HepG2 (cell line): ENCODE data around the gene FUT6. TPM values are rescaled to one million over a fixed set of nuclear protein-coding genes. Genes with fewer than 3 reads are reported as not detected.

ENCODE experiments used
- BCL6 ChIP-seq: IDR thresholded peaks from 2 replicates; pipeline ENCODE4 v1.6.1; 2016; ENCODE audit warnings: missing genetic modification reagents, missing compliant biosample characterization
- CREM ChIP-seq, 2 experiments: sonication (generic) in 1 of 2; formaldehyde crosslinking in 1 of 2; IDR thresholded peaks; 2 replicates each; pipeline versions ENCODE4 v1.4.0 to v1.6.1; 2016 to 2020; ENCODE audit warnings: antibody characterized with exemption in 1 of 2, mild to moderate bottlenecking in 1 of 2, missing genetic modification reagents in 1 of 2
- FOXC1 ChIP-seq: sonication (generic); formaldehyde crosslinking; IDR thresholded peaks from 2 replicates; pipeline ENCODE4 v1.8.0; 2022; ENCODE audit warnings: mild to moderate bottlenecking, missing genetic modification reagents, borderline replicate concordance
- HNRNPLL ChIP-seq: fragments of 200-400 bp; formaldehyde crosslinking; IDR thresholded peaks from 2 replicates; pipeline ENCODE4 v1.6.1; 2017; ENCODE audit warnings: mild to moderate bottlenecking, low read depth, low read length; ENCODE audit not compliant: poor library complexity, severe bottlenecking
- NFKBIZ ChIP-seq: IDR thresholded peaks from 2 replicates; pipeline ENCODE4 v1.6.1; 2018; ENCODE audit warnings: missing genetic modification reagents, missing compliant biosample characterization
- RAD51 ChIP-seq: fragments of 450-650 bp; IDR thresholded peaks from 2 replicates; pipeline ENCODE4 v1.6.1; 2016; ENCODE audit warnings: borderline replicate concordance
- SMC3 ChIP-seq: IDR thresholded peaks from 2 replicates; pipeline ENCODE4 v1.6.1; 2011; ENCODE audit warnings: low read length, improper control_type of control experiment
- SYNCRIP ChIP-seq: fragments of 200-400 bp; formaldehyde crosslinking; IDR thresholded peaks from 2 replicates; pipeline ENCODE4 v1.6.1; 2018; ENCODE audit warnings: mild to moderate bottlenecking, low read depth, low read length; ENCODE audit not compliant: insufficient read depth
- TBP ChIP-seq: sonication (generic); formaldehyde crosslinking; IDR thresholded peaks from 2 replicates; pipeline ENCODE4 v1.5.0; 2020; ENCODE audit warnings: missing genetic modification reagents
- TCF7 ChIP-seq: sonication (generic); IDR thresholded peaks from 2 replicates; pipeline ENCODE4 v1.6.1; 2016; ENCODE audit warnings: antibody characterized with exemption, low read depth
- TRIM24 ChIP-seq: sonication (generic); formaldehyde crosslinking; IDR thresholded peaks from 2 replicates; pipeline ENCODE4 v1.8.0; 2022; ENCODE audit warnings: mild to moderate bottlenecking, missing genetic modification reagents
- ZBTB42 ChIP-seq: sonication (generic); formaldehyde crosslinking; IDR thresholded peaks from 2 replicates; pipeline ENCODE4 v1.5.0; 2020; ENCODE audit warnings: mild to moderate bottlenecking, missing genetic modification reagents
- ZNF251 ChIP-seq: sonication (generic); formaldehyde crosslinking; IDR thresholded peaks from 2 replicates; pipeline ENCODE4 v1.9.0; 2021; ENCODE audit warnings: mild to moderate bottlenecking, missing genetic modification reagents
- ZNF3 ChIP-seq: IDR thresholded peaks from 2 replicates; pipeline ENCODE4 v1.7.0; 2017; ENCODE audit warnings: inconsistent platforms
- ZNF451 ChIP-seq: sonication (generic); formaldehyde crosslinking; IDR thresholded peaks from 2 replicates; pipeline ENCODE4 v1.5.0; 2020; ENCODE audit warnings: mild to moderate bottlenecking, missing genetic modification reagents
- ZNF883 ChIP-seq: sonication (generic); formaldehyde crosslinking; IDR thresholded peaks from 2 replicates; pipeline ENCODE4 v1.5.1; 2020; ENCODE audit warnings: mild to moderate bottlenecking, missing genetic modification reagents; ENCODE audit errors: not compliant biosample characterization
- ZSCAN31 ChIP-seq: sonication (generic); formaldehyde crosslinking; IDR thresholded peaks from 2 replicates; pipeline ENCODE4 v1.5.0; 2020; ENCODE audit warnings: low read depth, mild to moderate bottlenecking, missing genetic modification reagents
- polyA plus RNA-seq, 8 experiments: library from polyadenylated mRNA; depleted of rRNA in 3 of 8; stranded (reverse) in 7 of 8; unstranded in 1 of 8; fragments of >200 nt; fragmentation: Illumina TruSeq in 4 of 8; extraction: Trizol in 4 of 8; gene quantifications; 2 replicates each; pipeline versions ENCODE4 v1.2.1 to v1.2.3, GENCODE V29; 2011 to 2016; ENCODE audit warnings: low read depth in 4 of 8, missing spikeins in 1 of 8, mixed read lengths in 1 of 8; ENCODE audit not compliant: insufficient read depth in 1 of 8
- total RNA-seq, 5 experiments: library from RNA; depleted of rRNA; stranded (reverse); fragments of >200 nt; fragmentation: Illumina TruSeq; extraction: Trizol; gene quantifications; 2 replicates each; pipeline ENCODE4 v1.2.3, GENCODE V29; 2016; ENCODE audit warnings: low read depth in 1 of 5
- TF ChIP-seq, protein P1 (sequence below): sonication (generic); formaldehyde crosslinking; IDR thresholded peaks from 2 replicates; pipeline ENCODE4 v1.8.0; 2022; ENCODE audit warnings: mild to moderate bottlenecking, missing genetic modification reagents; ENCODE audit not compliant: insufficient replicate concordance
- TF ChIP-seq, protein P2 (sequence below): sonication (generic); formaldehyde crosslinking; IDR thresholded peaks from 2 replicates; pipeline ENCODE4 v1.4.0; 2020; ENCODE audit warnings: missing genetic modification reagents; ENCODE audit errors: not compliant biosample characterization
- TF ChIP-seq, protein P3 (sequence below): sonication (generic); formaldehyde crosslinking; IDR thresholded peaks from 2 replicates; pipeline ENCODE4 v1.8.0; 2022; ENCODE audit warnings: missing genetic modification reagents, mild to moderate bottlenecking, inconsistent platforms, borderline replicate concordance
- TF ChIP-seq, protein P4 (sequence below): sonication (generic); formaldehyde crosslinking; IDR thresholded peaks from 2 replicates; pipeline ENCODE4 v1.5.0; 2020; ENCODE audit warnings: missing genetic modification reagents
- TF ChIP-seq, protein P5 (sequence below): IDR thresholded peaks from 2 replicates; pipeline ENCODE4 v1.6.1; 2016; ENCODE audit warnings: missing genetic modification reagents, missing compliant biosample characterization
- TF ChIP-seq, protein P6 (sequence below): IDR thresholded peaks from 2 replicates; pipeline ENCODE4 v1.6.1; 2016; ENCODE audit warnings: low read depth, control low read depth

The FUT6 gene
- total and polyA plus RNA-seq, 2 of the 13 experiments (the other 11 are each of a cell fraction or from before 2014, with no cell fraction given): 8.2 to 27.7 TPM

DNA sequence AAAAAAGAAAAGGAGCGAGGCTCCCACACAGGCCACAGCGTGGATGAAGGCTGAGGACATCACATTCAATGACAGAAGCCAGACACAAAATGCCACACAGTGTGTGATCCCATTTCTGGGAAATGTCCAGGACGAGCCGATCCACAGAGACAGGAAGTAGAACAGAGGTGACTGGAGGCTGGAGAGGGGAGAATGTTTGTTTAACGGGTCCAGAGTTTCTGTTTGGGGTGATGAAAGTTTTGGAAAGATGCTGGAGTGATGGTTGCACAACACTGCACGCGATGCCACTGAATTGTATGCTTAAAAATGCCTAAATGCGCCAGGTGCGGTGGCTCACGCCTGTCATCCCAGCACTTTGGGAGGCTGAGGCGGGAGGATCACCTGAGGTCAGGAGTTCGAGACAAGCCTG lies 31.5 kb upstream of the FUT6 start (continued):
- TF ChIP-seq RAD51 (no peak), CREM (IDR thresholded peaks at IDR 0.05) (peak; percentile 83), CREM (CRISPR knock-in tag; IDR thresholded peaks at IDR 0.05) (no peak), TCF7 (peak; percentile 81), ZNF883 (CRISPR knock-in tag) (no peak), SYNCRIP (no peak), FOXC1 (no peak), ZNF251 (CRISPR knock-in tag) (no peak), TBP (CRISPR knock-in tag) (no peak), ZSCAN31 (CRISPR knock-in tag) (no peak; the same call in 1 of the 2 replicates), SMC3 (peak; percentile 32; the same call in 1 of the 2 replicates), NFKBIZ (CRISPR knock-in tag) (peak; percentile 82), HNRNPLL (peak; percentile 59), TRIM24 (CRISPR knock-in tag) (peak; percentile 93), ZNF451 (CRISPR knock-in tag) (0 out of 2 replicates have a peak, but pooled peaks have one; percentile 45), ZNF3 (CRISPR knock-in tag) (0 out of 2 replicates have a peak, but pooled peaks have one; percentile 73), ZBTB42 (CRISPR knock-in tag) (no peak), BCL6 (CRISPR knock-in tag) (peak; percentile 86)
- TF ChIP-seq, protein P1, sequence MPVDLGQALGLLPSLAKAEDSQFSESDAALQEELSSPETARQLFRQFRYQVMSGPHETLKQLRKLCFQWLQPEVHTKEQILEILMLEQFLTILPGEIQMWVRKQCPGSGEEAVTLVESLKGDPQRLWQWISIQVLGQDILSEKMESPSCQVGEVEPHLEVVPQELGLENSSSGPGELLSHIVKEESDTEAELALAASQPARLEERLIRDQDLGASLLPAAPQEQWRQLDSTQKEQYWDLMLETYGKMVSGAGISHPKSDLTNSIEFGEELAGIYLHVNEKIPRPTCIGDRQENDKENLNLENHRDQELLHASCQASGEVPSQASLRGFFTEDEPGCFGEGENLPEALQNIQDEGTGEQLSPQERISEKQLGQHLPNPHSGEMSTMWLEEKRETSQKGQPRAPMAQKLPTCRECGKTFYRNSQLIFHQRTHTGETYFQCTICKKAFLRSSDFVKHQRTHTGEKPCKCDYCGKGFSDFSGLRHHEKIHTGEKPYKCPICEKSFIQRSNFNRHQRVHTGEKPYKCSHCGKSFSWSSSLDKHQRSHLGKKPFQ (CRISPR knock-in tag): peak; percentile 88
- TF ChIP-seq, protein P2, sequence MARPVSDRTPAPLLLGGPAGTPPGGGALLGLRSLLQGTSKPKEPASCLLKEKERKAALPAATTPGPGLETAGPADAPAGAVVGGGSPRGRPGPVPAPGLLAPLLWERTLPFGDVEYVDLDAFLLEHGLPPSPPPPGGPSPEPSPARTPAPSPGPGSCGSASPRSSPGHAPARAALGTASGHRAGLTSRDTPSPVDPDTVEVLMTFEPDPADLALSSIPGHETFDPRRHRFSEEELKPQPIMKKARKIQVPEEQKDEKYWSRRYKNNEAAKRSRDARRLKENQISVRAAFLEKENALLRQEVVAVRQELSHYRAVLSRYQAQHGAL (CRISPR knock-in tag): no peak
- TF ChIP-seq, protein P3, sequence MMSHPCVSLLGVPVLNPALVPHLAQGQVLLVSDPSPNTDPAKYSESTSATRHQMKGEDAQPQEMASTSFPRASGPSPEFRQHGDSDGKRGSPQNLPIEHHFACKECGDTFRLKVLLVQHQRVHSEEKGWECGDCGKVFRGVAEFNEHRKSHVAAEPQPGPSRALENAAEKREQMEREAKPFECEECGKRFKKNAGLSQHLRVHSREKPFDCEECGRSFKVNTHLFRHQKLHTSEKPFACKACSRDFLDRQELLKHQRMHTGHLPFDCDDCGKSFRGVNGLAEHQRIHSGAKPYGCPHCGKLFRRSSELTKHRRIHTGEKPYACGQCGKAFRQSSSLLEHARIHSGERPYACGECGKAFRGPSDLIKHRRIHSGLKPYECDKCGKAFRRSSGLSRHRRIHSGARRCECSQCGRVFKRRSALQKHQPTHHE: no peak; the same call in 1 of the 2 replicates
- TF ChIP-seq, protein P4, sequence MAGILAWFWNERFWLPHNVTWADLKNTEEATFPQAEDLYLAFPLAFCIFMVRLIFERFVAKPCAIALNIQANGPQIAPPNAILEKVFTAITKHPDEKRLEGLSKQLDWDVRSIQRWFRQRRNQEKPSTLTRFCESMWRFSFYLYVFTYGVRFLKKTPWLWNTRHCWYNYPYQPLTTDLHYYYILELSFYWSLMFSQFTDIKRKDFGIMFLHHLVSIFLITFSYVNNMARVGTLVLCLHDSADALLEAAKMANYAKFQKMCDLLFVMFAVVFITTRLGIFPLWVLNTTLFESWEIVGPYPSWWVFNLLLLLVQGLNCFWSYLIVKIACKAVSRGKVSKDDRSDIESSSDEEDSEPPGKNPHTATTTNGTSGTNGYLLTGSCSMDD (CRISPR knock-in tag): no peak
- TF ChIP-seq, protein P5, sequence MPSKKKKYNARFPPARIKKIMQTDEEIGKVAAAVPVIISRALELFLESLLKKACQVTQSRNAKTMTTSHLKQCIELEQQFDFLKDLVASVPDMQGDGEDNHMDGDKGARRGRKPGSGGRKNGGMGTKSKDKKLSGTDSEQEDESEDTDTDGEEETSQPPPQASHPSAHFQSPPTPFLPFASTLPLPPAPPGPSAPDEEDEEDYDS: peak; percentile 51; the same call in 1 of the 2 replicates
- TF ChIP-seq, protein P6, sequence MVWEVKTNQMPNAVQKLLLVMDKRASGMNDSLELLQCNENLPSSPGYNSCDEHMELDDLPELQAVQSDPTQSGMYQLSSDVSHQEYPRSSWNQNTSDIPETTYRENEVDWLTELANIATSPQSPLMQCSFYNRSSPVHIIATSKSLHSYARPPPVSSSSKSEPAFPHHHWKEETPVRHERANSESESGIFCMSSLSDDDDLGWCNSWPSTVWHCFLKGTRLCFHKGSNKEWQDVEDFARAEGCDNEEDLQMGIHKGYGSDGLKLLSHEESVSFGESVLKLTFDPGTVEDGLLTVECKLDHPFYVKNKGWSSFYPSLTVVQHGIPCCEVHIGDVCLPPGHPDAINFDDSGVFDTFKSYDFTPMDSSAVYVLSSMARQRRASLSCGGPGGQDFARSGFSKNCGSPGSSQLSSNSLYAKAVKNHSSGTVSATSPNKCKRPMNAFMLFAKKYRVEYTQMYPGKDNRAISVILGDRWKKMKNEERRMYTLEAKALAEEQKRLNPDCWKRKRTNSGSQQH (CRISPR knock-in tag): no peak
